B cell (primary cell): ENCODE data around the gene FAM20C. TPM values are rescaled to one million over a fixed set of nuclear protein-coding genes. Genes with fewer than 3 reads are reported as not detected.
A peak's percentile ranks its signal among the peaks of the same experiment; 100 is the strongest.

Experiments
- ATAC-seq: fragments of 200-7000 bp; cut with Tn5 transposase; one replicate; pipeline ENCODE4 v1.10.0; 2021; ENCODE audit warnings: low read depth, mild to moderate bottlenecking, moderate number of reproducible peaks, moderate library complexity
- CTCF ChIA-PET: fragments of 350-600 bp; sonication (Branson Sonifier 250); formaldehyde crosslinking; loops from one replicate; lab custom pipeline; 2021; ENCODE audit warnings: antibody characterized with exemption, inconsistent platforms; lab: Charles Lee
- POLR2A ChIA-PET: fragments of 350-600 bp; sonication (Branson Sonifier 250); formaldehyde crosslinking; loops from one replicate; lab custom pipeline; 2021; ENCODE audit warnings: antibody characterized with exemption; lab: Charles Lee
- DNase-seq: peaks from one replicate; pipeline ENCODE4 v3.0.0; 2013
- H2AFZ ChIP-seq: 2 replicates; pipeline ENCODE4 v1.6.1; 2012; ENCODE audit warnings: mild to moderate bottlenecking, low read depth, low read length; ENCODE audit not compliant: insufficient read depth, poor library complexity, severe bottlenecking
- H3K27ac ChIP-seq, 2 donors: 1 replicate in 1 of 2; 2 replicates in 1 of 2; pipeline ENCODE4 v1.5.1; 2012 to 2013; ENCODE audit warnings: low read length in 2 of 2, mild to moderate bottlenecking in 2 of 2, moderate library complexity in 1 of 2
- H3K27me3 ChIP-seq, 4 experiments: fragments of 200-600 bp in 1 of 4; sonication (generic) in 1 of 4; replicated peaks in 1 of 4; 1 replicate in 2 of 4; 2 replicates in 2 of 4; pipeline versions ENCODE4 v1.6.1 to v1.7.0; 2013 to 2016; ENCODE audit warnings: low read length in 3 of 4, mild to moderate bottlenecking in 2 of 4, mixed read lengths in 1 of 4, moderate library complexity in 1 of 4; ENCODE audit not compliant: insufficient read depth in 4 of 4, control insufficient read depth in 3 of 4; ENCODE audit errors: control extremely low read depth in 1 of 4
- H3K36me3 ChIP-seq, 2 experiments: replicated peaks in 1 of 2; 1 replicate in 1 of 2; 2 replicates in 1 of 2; pipeline versions ENCODE4 v1.6.1 to v1.7.1; 2013; ENCODE audit warnings: low read length in 1 of 2; ENCODE audit not compliant: insufficient read depth in 2 of 2, control insufficient read depth in 1 of 2; ENCODE audit errors: control extremely low read depth in 1 of 2, extremely low read depth in 1 of 2
- H3K4me1 ChIP-seq, 2 donors: fragments of 200-600 bp in 1 of 2; sonication (generic) in 1 of 2; 1 replicate in 1 of 2; 2 replicates in 1 of 2; pipeline versions ENCODE4 v1.5.1 to v1.6.1; 2013 to 2017; ENCODE audit warnings: low read length in 2 of 2; ENCODE audit not compliant: control insufficient read depth in 2 of 2, insufficient read depth in 2 of 2
- H3K4me2 ChIP-seq: replicated peaks from 2 replicates; pipeline ENCODE3; 2012; ENCODE audit warnings: mild to moderate bottlenecking, low read depth, low read length; ENCODE audit not compliant: poor library complexity, severe bottlenecking
- H3K4me3 ChIP-seq, 5 experiments: fragments of 200-600 bp in 1 of 5; sonication (generic) in 1 of 5; 1 replicate in 3 of 5; 2 replicates in 2 of 5; pipeline versions ENCODE4 v1.5.1 to v1.7.0; 2011 to 2016; ENCODE audit warnings: low read length in 4 of 5, mild to moderate bottlenecking in 4 of 5, low read depth in 2 of 5, control low read depth in 1 of 5, moderate library complexity in 1 of 5; ENCODE audit not compliant: insufficient read depth in 1 of 5; ENCODE audit errors: control extremely low read depth in 1 of 5, extremely low read depth in 1 of 5
- H3K79me2 ChIP-seq: fragments of 200-600 bp; sonication (generic); one replicate; pipeline ENCODE4 v1.6.0; 2016; ENCODE audit warnings: low read length; ENCODE audit not compliant: control insufficient read depth, insufficient read depth
- H3K9ac ChIP-seq: fragments of 200-600 bp; sonication (generic); 2 replicates; pipeline ENCODE4 v1.6.1; 2017; ENCODE audit warnings: mild to moderate bottlenecking, low read length, moderate library complexity
- H3K9me3 ChIP-seq, 3 donors: one replicate each; pipeline versions ENCODE4 v1.6.1 to v1.7.1; 2013; ENCODE audit warnings: low read length in 2 of 3; ENCODE audit not compliant: control insufficient read depth in 2 of 3, insufficient read depth in 1 of 3; ENCODE audit errors: control extremely low read depth in 1 of 3
- H4K20me1 ChIP-seq: 2 replicates; pipeline ENCODE4 v1.6.0; 2012; ENCODE audit warnings: mild to moderate bottlenecking, low read length; ENCODE audit not compliant: insufficient read depth, control insufficient read depth, poor library complexity, severe bottlenecking
- H3K27ac Mint-ChIP-seq: one replicate; pipeline ENCODE4 v1.8.0; 2021; ENCODE audit warnings: mixed read lengths
- H3K27me3 Mint-ChIP-seq: one replicate; pipeline ENCODE4 v1.8.0; 2021; ENCODE audit warnings: mixed read lengths
- H3K4me1 Mint-ChIP-seq: one replicate; pipeline ENCODE4 v1.8.0; 2021; ENCODE audit warnings: mixed read lengths
- H3K4me3 Mint-ChIP-seq: one replicate; pipeline ENCODE4 v1.8.0; 2021; ENCODE audit warnings: mixed read lengths
- H3K9me3 Mint-ChIP-seq: one replicate; pipeline ENCODE4 v1.8.0; 2022; ENCODE audit warnings: mixed read lengths; ENCODE audit not compliant: insufficient read depth
- EZH2 ChIP-seq: IDR thresholded peaks from 2 replicates; pipeline ENCODE4 v1.6.1; 2012; ENCODE audit warnings: borderline replicate concordance, low read depth, mild to moderate bottlenecking, moderate library complexity, low read length; ENCODE audit not compliant: insufficient read depth, poor library complexity, severe bottlenecking
- WGBS: methylation state at CpG from one replicate; pipeline ENCODE4 v1.1.5; 2013; ENCODE audit warnings: missing lambda C conversion rate; ENCODE audit not compliant: insufficient coverage; 5-methylcytosine and 5-hydroxymethylcytosine counted together
- intact Hi-C: fragments of 100-400 bp; cut with micrococcal nuclease; formaldehyde crosslinking; loops from one replicate; pipeline ENCODE4 v1.10.0; 2022
- polyA plus RNA-seq: library from polyadenylated mRNA; depleted of rRNA; stranded (reverse); fragments of >200 nt; gene quantifications from 2 replicates; pipeline ENCODE4 v1.2.3, GENCODE V29; 2012
- total RNA-seq, 2 donors: library from RNA; stranded (reverse); fragments of 120-200 nt in 1 of 2; gene quantifications; 1 replicate in 1 of 2; 2 replicates in 1 of 2; pipeline versions ENCODE4 v1.2.3 to v1.2.4, GENCODE V29; 2013 to 2022
- TF ChIP-seq, protein P1 (sequence below): fragments of 200-600 bp; IDR thresholded peaks from one replicate; pipeline ENCODE4 v1.8.0; 2022; ENCODE audit warnings: antibody characterized with exemption, mild to moderate bottlenecking

Gene FAM20C
- total and polyA plus RNA-seq, 2 donors (not counting 1 experiment from before 2014, with no cell fraction given), result 0.54 to 0.81 TPM

DNA sequence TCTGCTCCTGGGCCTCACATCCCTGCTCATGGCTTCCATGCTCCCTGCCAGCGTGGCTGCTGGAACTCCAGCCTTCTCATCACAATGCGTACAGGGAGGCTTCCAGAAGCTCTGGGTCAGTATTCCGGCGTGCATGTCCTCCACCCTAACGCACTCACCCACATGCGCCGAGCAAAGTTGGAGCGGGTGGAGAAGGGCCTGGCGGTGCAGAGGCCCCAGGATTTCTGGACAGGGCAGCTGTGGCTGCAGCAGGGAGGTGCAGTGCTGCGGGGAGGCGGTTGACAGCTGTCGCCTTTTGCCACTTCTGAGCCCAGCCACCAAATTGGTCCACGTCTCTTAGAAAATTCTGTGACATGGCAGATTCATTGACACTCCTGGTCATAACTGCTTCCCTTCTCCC lies 33.6 kb upstream of the FAM20C start:
- Histone ChIP-seq H3K79me2 (no peaks in the 10 kb centered on the region), H3K4me2 (no peak overlapping the region), H2AFZ (no peak overlapping the region), H3K27me3 (peaks cover 0 to 5% (median 0%) of the 10 kb centered on the region in 4 experiments), H3K27ac (no peak overlapping the region), H3K36me3 (no peaks in the 10 kb centered on the region), H3K4me3 (no peak overlapping the region), H4K20me1 (no peaks in the 10 kb centered on the region), H3K9me3 (no peaks in the 10 kb centered on the region), H3K9ac (no peak overlapping the region), H3K4me1 (no peaks in the 10 kb centered on the region)
- Mint-ChIP-seq H3K4me3 (no peak overlapping the region), H3K27me3 (peaks cover 7% of the 10 kb centered on the region), H3K27ac (no peak overlapping the region), H3K9me3 (no peaks in the 10 kb centered on the region), H3K4me1 (no peaks in the 10 kb centered on the region)
- no peak for ATAC-seq
- ChIA-PET POLR2A (no interaction called here), CTCF (no interaction called here)
- TF ChIP-seq, protein P1, sequence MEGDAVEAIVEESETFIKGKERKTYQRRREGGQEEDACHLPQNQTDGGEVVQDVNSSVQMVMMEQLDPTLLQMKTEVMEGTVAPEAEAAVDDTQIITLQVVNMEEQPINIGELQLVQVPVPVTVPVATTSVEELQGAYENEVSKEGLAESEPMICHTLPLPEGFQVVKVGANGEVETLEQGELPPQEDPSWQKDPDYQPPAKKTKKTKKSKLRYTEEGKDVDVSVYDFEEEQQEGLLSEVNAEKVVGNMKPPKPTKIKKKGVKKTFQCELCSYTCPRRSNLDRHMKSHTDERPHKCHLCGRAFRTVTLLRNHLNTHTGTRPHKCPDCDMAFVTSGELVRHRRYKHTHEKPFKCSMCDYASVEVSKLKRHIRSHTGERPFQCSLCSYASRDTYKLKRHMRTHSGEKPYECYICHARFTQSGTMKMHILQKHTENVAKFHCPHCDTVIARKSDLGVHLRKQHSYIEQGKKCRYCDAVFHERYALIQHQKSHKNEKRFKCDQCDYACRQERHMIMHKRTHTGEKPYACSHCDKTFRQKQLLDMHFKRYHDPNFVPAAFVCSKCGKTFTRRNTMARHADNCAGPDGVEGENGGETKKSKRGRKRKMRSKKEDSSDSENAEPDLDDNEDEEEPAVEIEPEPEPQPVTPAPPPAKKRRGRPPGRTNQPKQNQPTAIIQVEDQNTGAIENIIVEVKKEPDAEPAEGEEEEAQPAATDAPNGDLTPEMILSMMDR, result no peak
- no peak for TF ChIP-seq EZH2
- intact Hi-C loops, result no loop called here
- DNase-seq, result no peak
- 94% methylated on average over 13 of the region's 13 CpGs for WGBS

DNA sequence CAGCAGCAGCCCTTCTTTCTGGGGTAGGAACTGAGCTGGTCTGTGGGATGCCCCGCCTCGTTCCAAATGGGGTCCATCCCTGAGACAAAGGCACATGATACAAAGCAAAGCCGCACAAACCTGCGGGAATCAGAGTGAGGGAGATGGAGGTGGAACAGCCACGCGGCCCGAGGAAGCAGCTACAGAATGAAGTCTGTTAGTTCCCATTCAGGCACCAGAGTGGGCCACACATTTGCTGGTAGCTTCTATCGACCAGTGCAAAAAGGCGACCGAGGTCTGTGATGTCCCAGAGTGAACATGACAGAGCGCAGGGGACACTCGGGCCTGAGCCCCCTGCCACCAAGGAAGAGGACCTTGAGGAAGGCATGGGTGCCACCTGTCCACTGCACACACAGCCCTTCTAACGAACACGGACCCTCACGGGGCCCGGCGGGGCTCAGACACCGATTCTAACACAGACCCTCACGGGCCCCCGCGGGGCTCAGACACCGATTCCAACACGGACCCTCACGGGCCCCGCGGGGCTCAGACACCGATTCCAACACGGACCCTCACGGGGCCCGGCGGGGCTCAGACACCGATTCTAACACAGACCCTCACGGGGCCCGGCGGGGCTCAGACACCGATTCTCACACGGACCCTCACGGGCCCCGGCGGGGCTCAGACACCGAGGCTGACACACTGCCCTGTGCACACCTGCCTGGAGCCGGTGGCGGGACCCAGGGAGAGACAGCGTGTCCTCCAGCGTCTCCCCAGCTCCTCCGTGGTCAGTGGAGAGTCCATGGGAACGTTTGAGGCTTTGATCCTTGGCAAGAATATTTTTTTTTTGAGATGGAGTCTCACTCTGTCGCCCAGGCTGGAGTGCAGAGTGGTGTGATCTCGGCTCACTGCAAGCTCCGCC lies 32.8 kb upstream of the FAM20C start:
- Histone ChIP-seq H3K4me3 (no peak overlapping the region), H3K9ac (no peak overlapping the region), H4K20me1 (no peaks in the 10 kb centered on the region), H3K27ac (no peak overlapping the region), H3K79me2 (no peaks in the 10 kb centered on the region), H3K27me3 (peaks cover 0 to 5% (median 0%) of the 10 kb centered on the region in 4 experiments), H3K36me3 (no peaks in the 10 kb centered on the region), H2AFZ (no peak overlapping the region), H3K4me2 (no peak overlapping the region), H3K9me3 (no peaks in the 10 kb centered on the region), H3K4me1 (no peaks in the 10 kb centered on the region)
- no peaks in the 10 kb centered on the region for H3K9me3 Mint-ChIP-seq
- intact Hi-C loops, result no loop called here
- TF ChIP-seq, protein P1, result no peak
- no peak for TF ChIP-seq EZH2
- ATAC-seq (no peak), DNase-seq (peak; percentile 36)
- peaks cover 8% of the 10 kb centered on the region for H3K27me3 Mint-ChIP-seq
- H3K27ac Mint-ChIP-seq, result no peak overlapping the region
- ChIA-PET POLR2A (no interaction called here), CTCF (no interaction called here)
- no peak overlapping the region for H3K4me3 Mint-ChIP-seq
- WGBS, result 96% methylated on average over 37 of the region's 50 CpGs
- no peaks in the 10 kb centered on the region for H3K4me1 Mint-ChIP-seq
